GM18951 (cell line): ENCODE results near the gene ANK3.
"Not testable (repeated sequence)": the region's sequence is repeated elsewhere in the genome, so short reads cannot be mapped to it uniquely, and the experiment has no call there.

Experiments used
- POLR2A ChIP-seq: IDR thresholded peaks from 4 replicates; pipeline ENCODE4 v1.6.1; 2011; ENCODE audit warnings: mild to moderate bottlenecking; ENCODE audit not compliant: insufficient read length, insufficient read depth; ENCODE audit errors: extremely low read depth
- in situ Hi-C: fragments of 300-500 bp; cut with MboI; formaldehyde crosslinking; loops from one replicate; pipeline ENCODE4 v1.12.0; 2022; ENCODE audit warnings: low sequenced_read_pairs, mixed read lengths, inconsistent platforms; ENCODE audit not compliant: unreplicated experiment

The ANK3 gene

DNA sequence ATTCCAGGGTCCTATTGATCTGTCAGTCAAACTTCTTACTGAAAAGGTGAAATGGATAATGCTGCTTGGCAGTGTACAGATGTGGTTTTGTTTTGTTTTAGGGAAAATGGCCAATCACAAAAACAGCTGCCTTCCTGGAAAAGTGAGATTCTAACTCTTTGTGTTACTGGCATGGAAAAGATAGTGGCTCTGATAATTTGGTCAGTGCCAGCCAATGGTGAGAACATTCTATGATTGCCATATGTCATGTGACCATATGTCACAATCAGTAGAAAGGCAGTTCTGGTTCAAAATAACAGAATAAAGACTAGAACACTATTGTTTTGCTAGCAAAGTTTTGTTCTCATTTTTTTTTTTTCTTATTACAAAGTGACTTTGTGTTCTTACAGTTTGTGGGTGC, 344.1 kb downstream of the ANK3 start:
- TF ChIP-seq POLR2A: no peak
- in situ Hi-C loops: loop anchor here (10.0 kb wide), 1 partner anchor 411 kb away; no protein-coding TSS in a partner anchor

DNA sequence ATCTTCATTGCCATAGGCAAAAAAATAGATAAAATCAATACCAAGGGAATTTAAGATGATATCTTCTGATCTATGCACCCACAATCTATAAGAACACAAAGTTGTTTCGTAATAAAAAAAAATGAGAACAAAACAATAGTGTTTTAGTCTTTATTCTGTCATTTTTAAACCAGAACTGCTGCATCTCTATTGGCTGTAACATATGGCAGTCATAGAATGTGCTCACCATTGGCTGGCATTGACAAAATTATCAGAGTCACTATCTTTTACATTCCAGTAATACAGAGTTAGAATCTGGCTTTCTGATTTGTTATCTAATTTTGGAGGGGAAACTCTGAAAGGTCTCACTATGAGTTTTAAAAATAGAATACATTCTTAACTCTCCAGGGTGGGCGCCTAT, 344.7 kb downstream of the ANK3 start:
- in situ Hi-C loops: loop anchor here (10.0 kb wide), 1 partner anchor 410 kb away; no protein-coding TSS in a partner anchor
- no peak for TF ChIP-seq POLR2A

GRCh38 chr10:60044242-60044641, 345.4 kb downstream of the ANK3 start:
- in situ Hi-C loops: loop anchor here (10.0 kb wide), 1 partner anchor 409 kb away; no protein-coding TSS in a partner anchor

GRCh38 chr10:60043561-60044241, 346.0 kb downstream of the ANK3 start:
- TF ChIP-seq POLR2A: no peak
- in situ Hi-C loops: loop anchor here (10.0 kb wide), 1 partner anchor 409 kb away; no protein-coding TSS in a partner anchor

More at GRCh38 chr10:60044242-60044641, 345.4 kb downstream of the ANK3 start:
- TF ChIP-seq POLR2A: no peak

GRCh38 chr10:60042914-60043313, 346.8 kb downstream of the ANK3 start:
- in situ Hi-C loops: loop anchor here (10.0 kb wide), 1 partner anchor 408 kb away; no protein-coding TSS in a partner anchor
- TF ChIP-seq POLR2A: no peak

- in situ Hi-C loops: loop anchor here (10.0 kb wide), 1 partner anchor 407 kb away; no protein-coding TSS in a partner anchor
- TF ChIP-seq POLR2A: no peak
Observed at GRCh38 chr10:60042262-60042661, 347.4 kb downstream of the ANK3 start.

DNA sequence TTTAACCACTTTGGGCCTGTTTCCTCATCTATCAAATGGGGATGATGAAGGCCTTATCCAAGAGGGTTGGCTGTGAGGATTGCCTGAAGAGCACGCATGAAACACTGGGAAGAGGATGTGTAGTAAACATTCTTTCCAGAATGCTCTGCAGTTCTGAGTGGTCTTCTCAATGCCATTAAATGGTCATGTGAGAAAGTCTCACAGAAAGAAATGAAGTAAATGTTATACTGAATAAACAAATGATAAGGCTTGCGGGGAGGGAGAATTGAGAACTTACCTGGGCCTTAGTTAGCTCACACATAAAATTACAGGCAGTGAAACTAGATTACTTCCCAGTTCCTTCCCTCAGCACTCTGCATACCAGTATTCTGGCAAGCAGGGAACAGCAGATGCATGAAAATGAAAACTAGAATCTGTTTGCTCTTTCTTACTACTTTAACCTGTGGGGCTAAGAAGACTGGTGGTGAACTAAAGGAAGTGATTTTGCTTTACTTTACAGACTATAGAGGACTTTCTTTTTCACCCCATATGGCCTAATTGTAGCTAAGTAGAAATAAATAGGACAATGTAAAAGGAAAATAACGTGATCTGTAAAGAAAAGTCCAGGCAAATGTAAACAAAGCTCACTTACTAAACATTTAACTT, 348.1 kb downstream of the ANK3 start:
- in situ Hi-C loops: loop anchor here (10.0 kb wide), 1 partner anchor 407 kb away; no protein-coding TSS in a partner anchor

GRCh38 chr10:60040014-60040662, 349.5 kb downstream of the ANK3 start:
- no peak for TF ChIP-seq POLR2A
- in situ Hi-C loops: loop anchor here (10.0 kb wide), 1 partner anchor 405 kb away; no protein-coding TSS in a partner anchor

More for the DNA sequence above, 348.1 kb downstream of the ANK3 start:
- no peak for TF ChIP-seq POLR2A

DNA sequence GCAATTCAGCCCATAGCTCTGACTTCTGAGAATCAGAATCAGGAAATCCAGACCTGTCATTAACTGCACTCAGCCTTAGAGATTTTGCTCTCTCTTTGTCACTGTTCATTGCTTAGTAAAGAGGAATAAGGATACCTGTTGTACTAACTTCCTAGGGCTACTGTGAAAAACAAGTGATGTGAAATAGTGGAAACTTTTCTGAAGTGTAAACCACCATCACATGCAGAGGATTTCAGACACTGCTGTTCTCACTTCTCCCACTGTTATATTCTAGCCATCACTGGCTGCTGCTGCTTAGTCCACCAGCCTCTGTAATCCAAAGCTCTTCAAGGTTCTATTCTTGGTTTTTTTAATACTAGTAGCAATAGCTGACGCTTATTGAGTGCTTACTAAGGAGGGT, 353.7 kb downstream of the ANK3 start:
- TF ChIP-seq POLR2A: no peak
- in situ Hi-C loops: no loop called here

GRCh38 chr10:60035375-60035774, 354.3 kb downstream of the ANK3 start:
- in situ Hi-C loops: not testable (repeated sequence)

DNA sequence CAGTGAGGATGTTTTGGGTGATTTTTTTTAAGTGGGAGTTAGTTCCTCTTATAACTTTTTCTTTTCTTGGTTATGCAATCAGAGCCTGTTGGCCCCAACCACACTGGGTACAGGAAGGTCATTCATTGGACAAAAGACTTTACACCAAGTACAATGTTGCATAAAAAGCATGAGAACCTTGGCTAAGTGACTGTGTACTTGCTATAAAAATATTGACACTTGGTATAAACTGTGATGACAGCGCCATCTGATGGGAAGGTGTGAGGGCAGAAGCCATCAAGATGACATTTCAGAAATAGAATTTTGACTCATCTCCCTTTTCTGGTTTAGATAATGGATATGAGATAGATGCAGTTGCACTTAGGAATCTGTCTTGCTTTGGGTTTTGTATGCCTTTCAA, 357.0 kb downstream of the ANK3 start:
- in situ Hi-C loops: no loop called here
- no peak for TF ChIP-seq POLR2A

GRCh38 chr10:60031664-60032063, 358.0 kb downstream of the ANK3 start:
- in situ Hi-C loops: no loop called here
- TF ChIP-seq POLR2A: no peak

DNA sequence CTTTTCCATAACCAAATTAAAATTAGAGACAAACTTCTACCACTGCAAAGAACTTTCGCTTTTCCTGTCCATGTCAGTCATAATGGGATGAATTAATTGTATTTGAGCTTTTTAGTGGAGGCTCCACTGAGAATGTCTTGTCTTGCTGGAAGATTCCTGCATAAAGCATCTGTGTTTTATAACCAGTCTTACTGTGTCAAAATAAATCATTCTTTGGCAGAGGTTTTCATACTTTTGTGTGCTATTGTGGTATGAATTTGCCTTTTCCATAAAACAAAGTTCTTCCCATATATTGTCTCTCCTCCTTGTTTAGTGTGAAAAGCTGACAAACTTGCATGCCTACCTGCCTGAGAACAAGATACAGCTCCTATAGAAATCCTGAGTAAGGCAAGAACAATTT, 358.5 kb downstream of the ANK3 start:
- in situ Hi-C loops: no loop called here
- no peak for TF ChIP-seq POLR2A

GRCh38 chr10:60029475-60029874, 360.2 kb downstream of the ANK3 start:
- in situ Hi-C loops: no loop called here

DNA sequence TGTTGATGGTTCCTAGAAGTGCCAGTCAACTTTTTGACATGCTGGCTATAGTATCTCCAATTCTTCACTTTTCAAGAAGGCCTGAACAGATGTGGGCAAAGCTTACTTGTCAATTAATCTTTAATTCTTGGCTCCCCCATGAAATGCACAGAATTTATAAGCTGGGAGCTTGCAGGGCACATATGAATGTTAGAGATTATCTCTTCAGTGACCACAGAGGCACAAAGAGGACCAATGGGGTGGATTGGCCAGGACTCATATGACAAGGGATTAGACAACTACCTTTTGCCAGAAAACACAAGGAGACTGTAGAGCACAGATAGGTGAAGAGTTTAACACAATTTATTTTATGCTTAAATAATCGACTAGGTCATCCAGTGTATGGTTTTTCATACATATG, 361.6 kb downstream of the ANK3 start:
- in situ Hi-C loops: no loop called here
- no peak for TF ChIP-seq POLR2A

More at GRCh38 chr10:60029475-60029874, 360.2 kb downstream of the ANK3 start:
- TF ChIP-seq POLR2A: no peak
